SIG-M5 treated with dmso at 0.1 percent for 504 hours (cell line): ENCODE measurements around the gene AP1S2.
"Not testable (repeated sequence)": the region's sequence is repeated elsewhere in the genome, so short reads cannot be mapped to it uniquely, and the experiment has no call there.

Source experiments
- DNase-seq: peaks from one replicate; lab custom pipeline; 2025; ENCODE audit not compliant: unreplicated experiment; lab: John Stamatoyannopoulos, UW

Gene AP1S2

DNA sequence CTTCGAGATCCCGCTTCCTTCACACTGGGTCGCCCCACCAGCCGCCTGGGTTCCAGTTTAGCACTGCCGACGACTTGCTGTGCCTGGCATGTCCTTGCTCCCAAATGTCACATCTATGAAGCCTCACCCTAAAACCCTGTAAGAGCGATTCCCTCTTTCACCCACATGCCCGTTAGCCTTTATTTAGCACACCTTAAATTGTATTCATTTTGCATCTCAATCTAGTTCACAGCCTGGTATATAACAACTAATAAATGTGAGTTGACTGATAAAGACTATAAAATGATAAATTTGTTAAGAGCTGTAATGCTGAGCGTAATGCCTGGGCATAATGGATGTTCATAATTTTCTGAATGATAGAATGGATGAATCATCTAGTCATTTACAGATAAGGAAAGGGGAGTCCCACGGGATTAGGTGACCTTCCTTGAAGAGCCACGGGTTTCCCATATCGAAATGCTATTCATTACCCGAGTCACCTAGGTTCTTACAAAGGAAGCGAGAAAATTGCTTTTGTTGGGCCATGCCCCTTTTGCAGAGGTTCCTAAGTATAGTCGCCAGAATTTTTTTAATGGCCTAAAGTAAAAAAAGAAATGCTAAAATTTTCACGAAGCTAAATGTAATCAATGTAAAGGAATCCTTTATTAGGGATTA is 1.1 kb upstream of the AP1S2 start:
- no peak for DNase-seq

GRCh38 chrX:15854080-15854655 is 445 bp downstream of the AP1S2 start:
- DNase-seq, result peak; percentile 2

- DNase-seq, result no peak
These were observed 980 bp downstream of the AP1S2 start for GRCh38 chrX:15853586-15854079.

GRCh38 chrX:15849555-15849954 is 5.1 kb downstream of the AP1S2 start:
- DNase-seq, result no peak

GRCh38 chrX:15848576-15848975 is 6.0 kb downstream of the AP1S2 start:
- DNase-seq, result no peak

GRCh38 chrX:15843960-15844359 is 10.7 kb downstream of the AP1S2 start:
- DNase-seq, result no peak

- no peak for DNase-seq
These were observed 12.6 kb downstream of the AP1S2 start for GRCh38 chrX:15841853-15842516.

DNA sequence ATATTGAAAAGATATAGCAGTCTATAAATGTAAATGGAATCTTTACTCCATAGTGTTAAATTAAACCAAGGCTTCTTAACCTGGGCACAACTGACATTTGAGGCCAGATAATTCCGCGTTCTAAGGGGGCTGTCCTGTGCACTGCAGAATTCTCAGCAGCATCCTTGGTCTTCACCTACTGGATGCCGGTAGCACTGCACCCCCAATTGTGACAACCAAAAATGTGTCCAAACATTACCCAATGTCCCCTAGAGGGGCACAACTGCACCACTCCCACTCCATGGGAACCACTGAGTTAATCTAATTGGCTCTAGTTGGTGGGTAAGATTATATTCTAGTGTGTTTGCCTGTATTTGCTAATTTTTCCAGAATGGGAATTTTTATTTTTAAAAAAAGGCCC is 16.6 kb downstream of the AP1S2 start:
- DNase-seq, result no peak

DNA sequence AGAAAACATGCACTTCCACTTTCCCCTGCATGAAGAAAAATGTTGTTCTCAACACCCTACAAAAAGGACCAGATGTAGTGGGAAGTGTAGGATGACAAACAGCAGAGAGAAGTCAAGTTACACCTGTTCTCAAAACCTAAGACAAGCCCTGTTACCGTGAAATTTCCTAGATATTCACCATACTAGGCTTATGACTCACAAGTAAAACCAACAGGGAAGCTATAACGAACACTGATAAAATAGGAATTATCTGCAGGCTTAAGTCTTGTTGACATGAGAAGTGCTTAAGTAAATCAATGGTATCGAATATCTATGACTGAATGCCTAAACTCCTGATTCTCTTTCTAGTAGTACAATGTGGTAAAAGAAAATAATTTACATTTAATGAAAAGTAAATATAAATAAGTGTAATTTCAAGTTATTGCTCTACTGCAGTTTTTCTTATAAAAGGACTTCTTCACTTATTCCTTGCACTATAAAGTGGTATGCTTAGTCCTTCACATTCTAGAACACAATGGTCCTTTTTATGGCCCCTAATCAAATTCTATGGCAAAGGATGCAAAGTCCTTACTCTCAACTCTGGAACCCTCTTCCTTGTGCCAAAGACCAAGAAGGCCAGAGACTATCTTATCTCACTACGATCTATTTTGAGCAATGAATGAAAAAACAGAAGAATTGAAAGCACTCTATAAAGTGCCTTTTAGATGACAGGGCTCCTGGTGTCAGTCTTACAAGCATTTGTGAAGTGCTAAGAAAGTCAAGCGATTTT is 19.6 kb downstream of the AP1S2 start:
- peak; percentile 1 for DNase-seq

- peak; percentile 32 for DNase-seq
These were observed 20.6 kb downstream of the AP1S2 start for GRCh38 chrX:15834053-15834452.

- DNase-seq, result not testable (repeated sequence)
These were observed 23.3 kb downstream of the AP1S2 start for GRCh38 chrX:15831347-15831746.

DNA sequence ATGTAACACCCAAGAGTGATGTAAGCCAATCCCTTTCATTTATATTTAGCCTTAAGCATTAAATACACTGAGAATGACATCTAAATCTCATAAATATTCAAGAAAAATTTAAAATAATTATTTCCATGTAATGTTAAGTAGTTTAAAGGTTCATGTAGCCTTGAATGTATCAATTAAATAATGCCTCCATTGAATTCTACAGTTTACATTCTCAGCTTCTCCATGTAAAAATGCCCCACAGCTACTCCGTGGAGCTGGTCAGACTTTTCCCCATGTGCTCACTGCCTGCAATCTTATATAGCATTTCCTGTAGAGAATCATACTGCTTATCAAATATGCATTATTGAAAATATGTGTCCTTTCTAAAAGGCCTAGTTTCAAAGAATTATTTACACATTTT is 25.4 kb downstream of the AP1S2 start:
- no peak for DNase-seq

DNA sequence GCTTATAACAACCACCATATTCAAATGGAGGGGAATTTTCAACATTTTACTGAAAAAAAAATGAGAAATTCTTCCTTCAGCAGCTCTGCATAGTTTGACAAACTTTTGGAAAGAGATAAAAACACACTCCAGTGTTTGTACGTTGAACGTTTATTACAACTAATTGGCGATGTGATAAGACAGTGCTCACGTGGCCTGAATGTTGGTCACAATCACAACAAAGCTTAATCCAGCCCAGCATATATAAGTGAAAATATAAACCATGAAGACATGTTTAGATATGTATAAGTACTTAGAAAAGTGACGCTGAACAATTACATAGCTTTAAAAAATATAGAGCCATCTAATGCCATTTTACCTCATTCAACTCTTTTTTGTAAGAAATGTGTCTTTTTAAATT is 28.7 kb downstream of the AP1S2 start:
- no peak for DNase-seq

GRCh38 chrX:15822922-15823321 is 31.7 kb downstream of the AP1S2 start:
- no peak for DNase-seq

DNA sequence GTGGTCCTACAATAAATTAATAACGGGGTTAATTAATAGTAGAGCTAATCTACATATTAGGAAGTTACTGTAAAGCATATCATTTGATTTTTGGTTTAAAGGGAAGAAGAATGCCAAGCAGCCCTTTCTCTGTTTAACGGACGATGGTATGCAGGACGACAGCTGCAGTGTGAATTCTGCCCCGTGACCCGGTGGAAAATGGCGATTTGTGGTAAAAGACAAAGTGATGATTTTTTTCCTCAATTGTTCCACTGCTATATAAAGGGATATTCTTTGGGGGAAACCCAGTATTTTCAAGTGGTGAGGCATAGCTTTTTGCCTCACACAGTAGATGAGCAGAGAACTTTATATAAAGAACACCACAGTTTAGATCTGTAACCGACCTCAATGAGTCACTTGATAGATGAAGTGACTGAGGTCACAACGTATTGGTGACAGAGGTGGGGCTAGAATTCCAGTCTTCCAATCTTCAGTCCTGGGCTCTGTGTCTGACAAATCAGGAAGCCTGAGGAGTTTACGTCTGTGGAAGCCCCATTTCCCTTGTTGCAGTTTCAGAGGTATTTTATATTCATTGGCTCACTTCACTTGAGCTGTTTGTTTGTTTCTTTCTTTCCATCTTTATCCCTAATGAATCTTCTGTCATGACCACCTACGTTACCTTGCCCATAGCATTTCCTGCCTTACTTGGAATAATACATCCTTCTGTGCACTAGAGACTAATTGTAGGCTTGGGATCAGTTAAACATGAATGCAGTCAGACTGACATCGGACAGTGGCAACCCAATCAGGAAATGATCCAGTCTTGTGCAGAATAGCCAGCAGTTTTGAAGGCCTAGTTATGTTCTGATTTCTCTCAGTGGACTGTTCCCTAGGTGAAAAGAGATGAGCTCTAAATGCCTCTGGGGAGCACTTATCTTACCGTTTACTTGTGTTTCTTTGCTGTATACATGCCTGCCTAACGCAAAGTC is 34.2 kb downstream of the AP1S2 start:
- DNase-seq, result no peak

DNA sequence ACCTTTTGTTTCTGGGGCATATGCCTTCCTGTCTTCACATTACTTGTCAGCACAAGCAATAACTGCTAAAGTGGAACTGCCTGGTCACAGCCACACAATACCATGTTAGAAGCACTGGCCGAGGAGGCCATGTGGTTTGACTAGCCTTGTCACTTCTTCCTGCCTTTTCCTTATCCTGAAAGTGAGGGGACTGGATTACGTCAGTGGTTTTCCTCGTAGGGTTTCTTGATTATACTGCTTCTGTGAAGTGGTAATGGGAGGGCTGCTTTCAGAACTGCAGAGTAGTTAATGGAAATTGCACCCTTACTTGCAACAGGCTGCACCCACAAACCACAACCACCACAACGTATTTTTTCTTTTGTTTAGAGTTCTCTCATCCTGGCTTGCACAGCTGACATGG is 37.7 kb downstream of the AP1S2 start:
- DNase-seq, result peak; percentile 37

DNA sequence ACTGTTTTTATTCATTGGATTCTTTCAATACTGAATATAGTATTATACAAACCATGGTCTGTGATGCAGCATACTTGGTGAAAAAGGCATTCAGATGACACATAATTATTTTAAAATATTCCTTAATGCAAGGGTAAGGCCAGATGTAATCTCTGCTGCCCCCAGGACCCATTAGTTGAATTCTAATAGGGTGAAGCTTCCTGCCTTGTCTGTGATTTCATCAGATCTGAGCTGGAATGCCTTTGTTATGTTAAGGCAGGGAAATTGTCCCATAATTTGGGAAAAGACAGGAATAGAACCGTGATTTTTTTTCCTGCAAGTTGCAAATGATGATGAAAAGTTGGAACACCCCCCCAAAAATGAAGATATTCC is 38.2 kb downstream of the AP1S2 start:
- no peak for DNase-seq

GRCh38 chrX:15815779-15816437 is 38.7 kb downstream of the AP1S2 start:
- peak; percentile 52 for DNase-seq

- DNase-seq, result no peak
These were observed 39.7 kb downstream of the AP1S2 start for GRCh38 chrX:15814771-15815365.

GRCh38 chrX:15813416-15813815 is 41.2 kb downstream of the AP1S2 start:
- DNase-seq, result no peak
